Measurements from ENCODE around the gene ACP6. TPM values are rescaled to one million over a fixed set of nuclear protein-coding genes. Genes with fewer than 3 reads are reported as not detected.

ACP6 gene
- total and polyA plus RNA-seq, 2 of the 13 experiments (the other 11 are each of a cell fraction or from before 2014, with no cell fraction given) = 18.1 to 33.7 TPM

- no peak for TF ChIP-seq YEATS4 (CRISPR knock-in tag; IDR thresholded peaks at IDR 0.05; ENCODE audit: borderline replicate concordance)
- TF ChIP-seq CAMTA2 (CRISPR knock-in tag; IDR thresholded peaks at IDR 0.05; ENCODE audit: borderline replicate concordance) = no peak
- peak; percentile 58; the same call in 1 of the 2 replicates for TF ChIP-seq ZBTB7B (CRISPR knock-in tag; IDR thresholded peaks at IDR 0.05)
- TF ChIP-seq SRSF1 (optimal IDR thresholded peaks at IDR 0.05; ENCODE audit: low read depth, low read length) = no peak
- TF ChIP-seq ZNF10 (CRISPR knock-in tag; IDR thresholded peaks at IDR 0.05; ENCODE audit: borderline replicate concordance, low read depth) = no peak
- TF ChIP-seq PAF1 (CRISPR knock-in tag; IDR thresholded peaks at IDR 0.05) = no peak
- TF ChIP-seq BCL6 (CRISPR knock-in tag; IDR thresholded peaks at IDR 0.05) = peak; percentile 62
- no peak for TF ChIP-seq ZNF800 (CRISPR knock-in tag; IDR thresholded peaks at IDR 0.05)
- TF ChIP-seq FOXM1 (CRISPR knock-in tag; IDR thresholded peaks at IDR 0.05) = no peak
- TF ChIP-seq ZBTB7A (CRISPR knock-in tag; IDR thresholded peaks at IDR 0.05) = no peak
- TF ChIP-seq NCOA1 (CRISPR knock-in tag; IDR thresholded peaks at IDR 0.05) = no peak
- TF ChIP-seq PITX1 (CRISPR knock-in tag; IDR thresholded peaks at IDR 0.05) = peak; percentile 77
- no peak for TF ChIP-seq ZNF710 (CRISPR knock-in tag; IDR thresholded peaks at IDR 0.05; ENCODE audit: borderline replicate concordance)
- TF ChIP-seq HMG20A (CRISPR knock-in tag; IDR thresholded peaks at IDR 0.05; ENCODE audit: borderline replicate concordance) = peak; percentile 83; the same call in 1 of the 2 replicates
- peak; percentile 29 for TF ChIP-seq TEAD3 (CRISPR knock-in tag; optimal IDR thresholded peaks at IDR 0.05; ENCODE audit: borderline replicate concordance)
- no peak for TF ChIP-seq ZNF891 (CRISPR knock-in tag; IDR thresholded peaks at IDR 0.05)
- no peak for TF ChIP-seq ZNF740 (CRISPR knock-in tag; IDR thresholded peaks at IDR 0.05)
- no peak for TF ChIP-seq AGO1 (IDR thresholded peaks at IDR 0.05; ENCODE audit: low read depth, low read length, poor library complexity, severe bottlenecking)
- peak; percentile 84 for TF ChIP-seq RCOR2 (CRISPR knock-in tag; IDR thresholded peaks at IDR 0.05)
- no peak for TF ChIP-seq POGK (CRISPR knock-in tag; conservative IDR thresholded peaks at IDR 0.05)
- TF ChIP-seq ZNF674 (CRISPR knock-in tag; IDR thresholded peaks at IDR 0.05; ENCODE audit: low read depth) = no peak
- TF ChIP-seq PRPF4 (IDR thresholded peaks at IDR 0.05; ENCODE audit: low read depth, low read length, poor library complexity, severe bottlenecking) = no peak
- TF ChIP-seq GFI1 (CRISPR knock-in tag; IDR thresholded peaks at IDR 0.05; ENCODE audit: borderline replicate concordance) = peak; percentile 37; the same call in 1 of the 2 replicates
- TF ChIP-seq DMTF1 (CRISPR knock-in tag; IDR thresholded peaks at IDR 0.05) = no peak
Measured at GRCh38 chr1:147612366-147612765, 58.0 kb downstream of the ACP6 start (continued).
